GM20000 (cell line): ENCODE results near the gene NFIC.

Source experiments
- DNase-seq: peaks from one replicate; pipeline ENCODE4 v3.0.0; 2012; ENCODE audit warnings: low spot score
- TF ChIP-seq, protein P1 (sequence below): IDR thresholded peaks from 2 replicates; pipeline ENCODE4 v1.5.1; 2012; ENCODE audit warnings: mild to moderate bottlenecking, control low read depth; ENCODE audit errors: extremely low read depth, missing control alignments

The NFIC gene

DNA sequence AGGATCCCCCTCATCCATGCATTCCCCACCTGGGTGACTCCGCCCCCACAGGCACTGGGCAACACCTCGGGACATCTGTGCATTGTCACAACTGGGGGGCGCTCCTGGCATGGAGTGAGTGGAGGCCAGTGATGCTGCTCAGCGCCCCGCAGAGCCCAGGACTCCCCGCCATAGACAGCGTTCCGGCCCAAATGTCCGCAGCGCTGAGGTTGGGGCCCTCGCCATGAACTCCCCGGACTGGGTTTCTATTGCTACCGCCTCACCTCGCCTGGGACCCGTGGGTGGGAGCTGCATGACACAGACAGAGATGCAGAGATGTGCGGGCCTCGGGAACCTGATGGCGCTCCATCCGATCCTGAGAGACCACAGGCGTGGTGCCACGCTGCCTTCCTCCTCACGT is 144.3 kb downstream of the NFIC start:
- no peak for DNase-seq
- TF ChIP-seq, protein P1, sequence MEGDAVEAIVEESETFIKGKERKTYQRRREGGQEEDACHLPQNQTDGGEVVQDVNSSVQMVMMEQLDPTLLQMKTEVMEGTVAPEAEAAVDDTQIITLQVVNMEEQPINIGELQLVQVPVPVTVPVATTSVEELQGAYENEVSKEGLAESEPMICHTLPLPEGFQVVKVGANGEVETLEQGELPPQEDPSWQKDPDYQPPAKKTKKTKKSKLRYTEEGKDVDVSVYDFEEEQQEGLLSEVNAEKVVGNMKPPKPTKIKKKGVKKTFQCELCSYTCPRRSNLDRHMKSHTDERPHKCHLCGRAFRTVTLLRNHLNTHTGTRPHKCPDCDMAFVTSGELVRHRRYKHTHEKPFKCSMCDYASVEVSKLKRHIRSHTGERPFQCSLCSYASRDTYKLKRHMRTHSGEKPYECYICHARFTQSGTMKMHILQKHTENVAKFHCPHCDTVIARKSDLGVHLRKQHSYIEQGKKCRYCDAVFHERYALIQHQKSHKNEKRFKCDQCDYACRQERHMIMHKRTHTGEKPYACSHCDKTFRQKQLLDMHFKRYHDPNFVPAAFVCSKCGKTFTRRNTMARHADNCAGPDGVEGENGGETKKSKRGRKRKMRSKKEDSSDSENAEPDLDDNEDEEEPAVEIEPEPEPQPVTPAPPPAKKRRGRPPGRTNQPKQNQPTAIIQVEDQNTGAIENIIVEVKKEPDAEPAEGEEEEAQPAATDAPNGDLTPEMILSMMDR, result no peak

DNA sequence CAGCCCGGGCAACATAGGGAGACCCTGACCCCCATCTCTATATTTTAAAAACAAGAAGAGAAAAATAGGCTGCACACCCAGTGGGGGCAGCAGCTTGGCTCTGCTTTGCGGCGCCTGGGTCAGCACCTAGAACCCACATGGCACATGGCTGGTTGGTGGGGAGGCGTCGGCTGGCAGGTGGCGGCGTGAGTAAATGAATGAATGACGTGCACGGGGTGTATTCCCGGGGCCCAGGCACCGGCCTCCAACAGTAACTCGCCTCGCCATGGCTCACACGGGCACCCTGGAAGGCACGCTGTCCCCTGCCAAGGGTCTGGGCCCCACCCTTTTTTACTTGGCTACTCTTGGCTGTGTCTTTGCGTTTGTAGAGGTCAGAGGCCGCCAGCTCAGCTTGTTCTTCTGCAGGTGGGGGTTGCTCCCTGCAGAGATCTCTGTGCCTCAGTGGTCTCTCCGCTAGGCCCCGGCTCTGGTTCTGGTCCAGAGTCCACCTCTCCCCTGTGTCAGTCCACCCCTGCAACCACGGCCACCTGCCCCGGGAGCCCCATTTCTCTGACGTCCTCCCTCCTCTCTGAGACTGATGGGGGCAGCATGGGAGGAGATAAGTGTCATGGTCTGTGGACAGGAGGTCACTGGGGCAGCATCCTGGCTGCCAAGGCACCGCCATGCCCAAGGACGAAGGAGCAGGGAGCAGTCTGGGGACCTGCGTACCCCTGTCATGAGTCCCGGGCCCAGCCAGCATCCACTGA is 145.3 kb downstream of the NFIC start:
- TF ChIP-seq, protein P1, result no peak
- DNase-seq, result no peak

DNA sequence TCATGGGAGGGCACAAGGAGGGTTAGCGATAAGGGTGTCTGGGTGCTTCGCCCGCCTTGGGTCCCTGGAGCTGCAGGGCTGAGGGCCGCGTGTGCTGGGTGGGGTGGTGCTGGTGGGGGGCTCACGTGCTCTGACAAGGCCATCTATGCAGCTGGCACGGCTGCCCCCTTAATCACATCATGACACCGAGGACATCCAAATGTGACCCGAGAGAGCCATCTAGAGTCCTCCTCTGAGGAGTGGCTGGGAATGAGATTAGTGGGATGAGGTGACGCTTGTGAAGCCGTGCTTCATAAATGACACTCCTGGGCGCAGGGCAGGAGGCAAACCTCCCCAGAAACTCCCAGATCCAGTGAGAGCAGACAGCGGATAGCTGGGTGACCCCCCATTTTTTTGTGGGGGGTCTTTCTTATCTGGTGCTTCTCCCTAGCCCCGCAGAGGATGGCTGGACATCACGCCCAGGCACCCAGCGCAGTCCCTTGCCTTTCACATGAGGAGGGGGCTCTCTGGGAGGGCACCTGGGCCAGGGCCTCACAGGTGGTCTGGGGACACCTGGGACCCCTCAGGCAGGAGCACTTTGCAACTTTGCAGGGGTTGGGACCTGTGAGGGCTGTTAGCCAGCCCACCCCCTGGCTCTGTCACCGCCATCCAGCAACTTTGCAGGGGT is 146.3 kb downstream of the NFIC start:
- TF ChIP-seq, protein P1, result no peak
- DNase-seq, result no peak

- DNase-seq, result no peak
- TF ChIP-seq, protein P1, result no peak
Measured at GRCh38 chr19:3513229-3514140, 147.1 kb downstream of the NFIC start.

- no peak for DNase-seq
- TF ChIP-seq, protein P1, result no peak
Measured at GRCh38 chr19:3514930-3515329, 148.5 kb downstream of the NFIC start.

DNA sequence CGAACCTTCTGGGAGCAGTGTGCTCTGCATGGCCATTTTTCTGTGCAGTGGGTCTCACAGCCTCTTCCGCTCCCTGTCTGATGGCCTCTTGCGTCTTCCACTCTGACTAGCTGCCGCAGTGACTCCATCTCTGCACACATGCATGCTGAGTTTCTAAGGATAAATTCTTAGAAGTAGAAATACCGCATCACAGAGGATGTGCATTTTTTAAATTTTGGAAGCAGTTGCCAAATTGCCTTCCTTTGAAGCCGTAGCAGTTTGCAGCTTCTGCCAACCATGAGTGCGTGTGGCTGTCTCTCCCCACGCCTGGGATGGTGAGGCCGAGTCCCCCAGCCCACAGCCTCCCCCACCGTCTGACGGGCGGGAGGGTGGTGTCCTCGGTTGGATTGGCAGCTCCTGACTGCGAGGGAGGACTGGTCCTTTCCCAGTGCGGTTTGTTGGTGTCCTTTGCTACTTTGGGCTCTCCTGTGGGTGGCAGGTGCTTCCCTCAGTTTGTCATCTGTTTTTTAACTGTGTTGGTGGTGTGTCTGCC is 149.6 kb downstream of the NFIC start:
- no peak for DNase-seq
- TF ChIP-seq, protein P1, result no peak
